Keratinocyte (primary cell): ENCODE measurements around the gene PIGC.

Experiments used
- EZH2 ChIP-seq: IDR thresholded peaks from one replicate; pipeline ENCODE4 v1.6.1; 2012; ENCODE audit warnings: inconsistent platforms, mild to moderate bottlenecking, low read length, moderate library complexity
- TF ChIP-seq, protein P1 (sequence below), 3 experiments: IDR thresholded peaks in 1 of 3; conservative IDR thresholded peaks in 1 of 3; optimal IDR thresholded peaks in 1 of 3; 2 replicates in 2 of 3; 3 replicates in 1 of 3; pipeline versions ENCODE3 to v1.5.1; 2011; ENCODE audit warnings: low read length in 3 of 3, mild to moderate bottlenecking in 3 of 3, moderate library complexity in 2 of 3, control low read depth in 1 of 3, inconsistent platforms in 1 of 3; ENCODE audit not compliant: insufficient read depth in 2 of 3; ENCODE audit errors: extremely low read depth in 1 of 3

DNA sequence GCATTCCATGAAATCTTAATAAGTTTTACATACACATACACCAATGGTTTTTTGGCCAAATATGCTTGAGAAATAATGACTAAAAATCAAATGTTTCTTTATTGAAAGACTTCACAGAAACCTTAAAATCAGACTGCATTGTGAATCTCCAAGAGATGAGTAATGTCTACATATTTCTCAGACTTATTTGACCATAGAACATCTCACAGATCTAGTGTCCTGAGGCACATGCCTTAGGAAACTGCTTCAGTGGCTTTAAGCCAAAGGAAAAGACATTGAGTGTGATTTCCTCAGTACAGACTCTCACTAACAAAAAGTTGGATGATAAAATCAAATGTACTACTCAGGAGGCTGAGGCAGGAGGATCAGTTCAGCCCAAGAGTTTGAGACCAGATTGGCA, 29.5 kb downstream of the PIGC start:
- TF ChIP-seq, protein P1, sequence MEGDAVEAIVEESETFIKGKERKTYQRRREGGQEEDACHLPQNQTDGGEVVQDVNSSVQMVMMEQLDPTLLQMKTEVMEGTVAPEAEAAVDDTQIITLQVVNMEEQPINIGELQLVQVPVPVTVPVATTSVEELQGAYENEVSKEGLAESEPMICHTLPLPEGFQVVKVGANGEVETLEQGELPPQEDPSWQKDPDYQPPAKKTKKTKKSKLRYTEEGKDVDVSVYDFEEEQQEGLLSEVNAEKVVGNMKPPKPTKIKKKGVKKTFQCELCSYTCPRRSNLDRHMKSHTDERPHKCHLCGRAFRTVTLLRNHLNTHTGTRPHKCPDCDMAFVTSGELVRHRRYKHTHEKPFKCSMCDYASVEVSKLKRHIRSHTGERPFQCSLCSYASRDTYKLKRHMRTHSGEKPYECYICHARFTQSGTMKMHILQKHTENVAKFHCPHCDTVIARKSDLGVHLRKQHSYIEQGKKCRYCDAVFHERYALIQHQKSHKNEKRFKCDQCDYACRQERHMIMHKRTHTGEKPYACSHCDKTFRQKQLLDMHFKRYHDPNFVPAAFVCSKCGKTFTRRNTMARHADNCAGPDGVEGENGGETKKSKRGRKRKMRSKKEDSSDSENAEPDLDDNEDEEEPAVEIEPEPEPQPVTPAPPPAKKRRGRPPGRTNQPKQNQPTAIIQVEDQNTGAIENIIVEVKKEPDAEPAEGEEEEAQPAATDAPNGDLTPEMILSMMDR (optimal IDR thresholded peaks at IDR 0.05 in 1 of 3, IDR thresholded peaks at IDR 0.05 in 1 of 3, conservative IDR thresholded peaks at IDR 0.05 in 1 of 3; ENCODE audit: extremely low read depth in 1 of 3, insufficient read depth in 2 of 3, low read length in 3 of 3), result no peak
- no peak for TF ChIP-seq EZH2
